IPS-11a (cell line): ENCODE measurements around the gene CCDC69.
"Not testable (repeated sequence)": the region's sequence is repeated elsewhere in the genome, so short reads cannot be mapped to it uniquely, and the experiment has no call there.

ENCODE experiments used
- H3K4me3 ChIP-seq: one replicate; pipeline ENCODE4 v1.5.1; 2013; ENCODE audit warnings: low read depth, low read length, control low read depth

Gene CCDC69

GRCh38 chr5:151196556-151197290 lies 27.2 kb downstream of the CCDC69 start:
- no peak overlapping the region for H3K4me3 ChIP-seq

DNA sequence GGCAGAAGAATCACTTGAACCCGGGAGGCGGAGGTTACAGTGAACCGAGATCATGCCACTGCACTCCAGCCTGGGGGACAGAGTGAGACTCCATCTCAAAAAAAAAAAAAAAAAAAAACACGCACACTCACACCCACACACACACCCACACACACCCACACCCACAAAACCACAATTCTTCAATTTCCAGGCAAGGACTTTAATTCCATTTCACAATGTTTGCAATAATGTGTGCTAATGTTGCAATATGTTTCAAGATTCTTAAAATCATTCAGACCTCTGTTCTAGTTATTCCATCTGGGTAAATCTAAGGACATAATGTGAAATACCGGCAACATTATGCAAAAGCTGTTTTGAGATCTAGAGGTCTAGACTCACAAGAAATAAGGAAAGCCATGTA lies 28.3 kb downstream of the CCDC69 start:
- no peak overlapping the region for H3K4me3 ChIP-seq

- no peak overlapping the region for H3K4me3 ChIP-seq
Observed at GRCh38 chr5:151192626-151193025, 31.3 kb downstream of the CCDC69 start.

DNA sequence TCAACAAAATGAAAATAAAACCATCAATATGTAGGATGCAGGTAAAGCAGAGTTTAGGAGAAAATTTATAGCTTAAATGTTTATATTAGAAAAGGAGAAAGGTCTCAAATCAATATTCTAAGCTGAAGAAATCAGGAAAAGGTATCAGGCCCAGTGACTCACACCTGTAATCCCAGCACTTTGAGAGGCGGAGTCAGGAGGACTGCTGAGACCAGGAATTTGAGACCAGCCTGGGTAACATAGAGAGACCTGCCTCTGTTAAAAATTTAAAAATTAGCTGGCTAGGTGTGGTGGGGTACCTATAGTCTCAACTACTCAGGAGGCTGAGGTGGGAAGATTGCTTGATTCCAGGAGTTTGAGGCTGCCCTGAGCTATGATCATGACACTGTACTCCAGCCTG lies 32.2 kb downstream of the CCDC69 start:
- no peak overlapping the region for H3K4me3 ChIP-seq

DNA sequence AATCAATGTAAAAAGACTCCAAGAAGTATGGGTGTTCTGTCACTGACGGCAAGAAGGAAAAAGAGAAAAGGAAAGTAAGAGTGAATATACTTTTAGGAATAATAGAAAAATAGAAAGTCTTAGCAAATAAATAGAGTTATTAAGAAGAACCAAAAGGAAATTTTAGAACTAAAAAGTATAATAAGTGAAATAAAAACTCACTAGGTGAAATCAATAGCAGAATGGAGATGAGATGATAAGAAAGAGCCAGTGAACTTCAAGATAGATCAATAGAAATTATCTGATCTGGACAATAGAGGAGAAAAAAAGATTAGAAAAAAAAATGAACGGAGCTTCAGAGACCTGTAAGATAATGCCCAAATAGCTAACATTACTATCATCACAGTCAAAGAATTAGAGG lies 34.7 kb downstream of the CCDC69 start:
- no peak overlapping the region for H3K4me3 ChIP-seq

DNA sequence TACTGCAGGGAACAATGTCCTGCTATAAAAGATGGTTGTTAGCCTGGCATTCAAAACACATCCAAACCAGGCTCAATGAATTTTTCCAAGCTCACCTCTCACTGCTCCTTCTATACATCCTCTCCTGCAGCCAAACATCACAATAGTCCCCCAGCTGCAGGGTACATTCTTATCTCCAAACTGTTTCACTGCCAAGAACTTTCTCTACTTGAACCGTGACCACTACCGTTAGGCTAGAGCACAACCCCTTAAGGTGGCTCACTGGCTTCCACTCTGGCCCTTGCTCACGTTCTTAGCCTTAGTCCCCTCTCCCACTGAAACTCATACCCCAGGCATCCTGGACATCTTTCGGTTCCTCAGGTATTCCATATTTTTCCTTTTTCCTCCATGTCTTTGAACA lies 37.4 kb downstream of the CCDC69 start:
- no peak overlapping the region for H3K4me3 ChIP-seq

DNA sequence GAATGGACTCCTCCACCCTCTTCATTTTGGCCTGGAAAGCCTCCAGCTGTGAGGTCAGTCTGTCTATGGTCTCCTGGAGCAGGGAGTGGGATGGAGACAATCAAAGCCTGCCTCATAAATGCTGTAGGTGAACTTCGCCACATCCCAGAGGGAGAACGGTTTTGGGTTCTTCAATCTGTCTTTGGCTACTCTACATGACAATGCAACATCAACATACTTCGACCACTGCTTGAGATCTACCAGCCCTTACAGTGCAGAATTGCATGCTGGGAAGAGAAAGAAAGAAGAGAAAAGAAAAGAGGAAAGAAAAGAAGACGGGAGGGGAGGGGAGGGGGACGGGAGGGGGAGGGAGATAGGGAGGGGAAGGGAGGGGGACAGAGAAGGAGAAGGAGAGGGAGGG lies 37.8 kb downstream of the CCDC69 start:
- no peak overlapping the region for H3K4me3 ChIP-seq

DNA sequence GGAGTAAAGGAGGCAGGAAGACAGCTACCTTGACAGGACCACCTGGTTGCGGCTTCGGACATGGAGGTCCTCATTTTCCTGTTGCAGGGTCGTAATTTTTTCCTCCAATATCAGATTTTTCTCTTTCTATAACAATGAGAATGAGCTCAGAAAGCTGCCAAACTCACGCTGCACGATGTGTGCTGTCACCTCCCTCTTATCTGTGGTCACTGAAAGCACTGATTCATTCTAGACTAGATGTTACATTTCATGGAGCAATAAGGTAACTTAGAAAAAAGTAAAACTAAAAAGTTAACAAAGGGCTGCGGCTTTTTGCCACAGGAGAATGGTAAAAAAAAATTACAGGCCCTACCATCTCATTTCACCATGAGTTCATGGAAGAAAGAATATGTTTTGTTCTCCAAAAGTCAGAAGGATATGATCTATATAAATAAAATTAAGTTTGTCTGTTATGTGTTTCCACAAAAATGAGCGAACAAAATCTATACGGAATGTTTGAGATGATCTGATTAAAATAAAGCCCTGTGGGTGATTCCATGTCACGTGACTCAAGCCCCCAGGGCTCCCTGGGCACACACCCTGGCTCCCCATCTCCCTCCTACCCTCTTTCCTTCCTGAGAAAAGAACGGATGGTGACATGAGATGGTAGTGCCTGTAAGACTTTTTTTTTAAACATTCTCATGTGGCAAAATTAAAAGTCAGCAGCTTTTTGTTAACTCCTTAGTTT lies 39.4 kb downstream of the CCDC69 start:
- H3K4me3 ChIP-seq, result no peak overlapping the region

GRCh38 chr5:151183456-151184245 lies 40.2 kb downstream of the CCDC69 start:
- no peak overlapping the region for H3K4me3 ChIP-seq

DNA sequence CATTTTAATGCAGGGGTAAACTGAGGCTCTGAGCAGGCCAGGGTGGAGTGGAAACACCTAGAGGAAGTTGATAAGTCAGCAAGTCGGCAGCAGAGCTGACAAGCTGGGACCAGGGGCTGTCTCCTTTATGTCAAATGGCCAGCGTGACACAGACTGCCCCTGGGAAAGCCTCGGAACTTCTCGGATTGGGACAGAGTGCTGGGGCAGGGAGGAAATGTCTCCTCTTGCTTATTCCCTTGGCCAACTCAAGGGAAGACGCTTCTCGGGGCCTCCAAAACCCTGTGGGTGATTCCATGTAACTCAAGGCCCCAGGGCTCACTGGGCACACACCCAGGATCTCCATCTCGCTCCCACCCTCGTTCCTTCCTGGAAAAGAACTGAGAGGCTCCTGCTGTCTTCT lies 40.9 kb downstream of the CCDC69 start:
- H3K4me3 ChIP-seq, result no peak overlapping the region

GRCh38 chr5:151182524-151182900 lies 41.4 kb downstream of the CCDC69 start:
- no peak overlapping the region for H3K4me3 ChIP-seq

- H3K4me3 ChIP-seq, result no peak overlapping the region
Observed at GRCh38 chr5:151181818-151182523, 41.9 kb downstream of the CCDC69 start.

- H3K4me3 ChIP-seq, result no peak overlapping the region
Observed at GRCh38 chr5:151180291-151180690, 43.6 kb downstream of the CCDC69 start.

DNA sequence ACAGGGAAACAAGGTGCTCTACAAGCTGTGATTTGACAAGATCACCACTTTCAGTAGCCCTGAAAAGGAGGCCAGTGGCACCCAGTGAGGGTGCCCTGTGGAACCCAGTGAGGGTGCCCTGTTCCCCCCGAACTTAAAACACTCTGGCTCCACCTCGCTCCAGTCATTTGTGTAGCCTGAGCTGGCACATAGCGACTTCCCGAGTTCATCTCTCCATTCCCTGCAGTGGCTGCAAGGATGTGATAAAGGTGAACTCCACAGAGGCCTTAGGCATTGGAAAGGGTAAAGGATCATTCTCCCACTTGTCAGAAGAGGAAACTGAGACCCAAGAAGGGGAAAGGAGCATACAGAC lies 44.4 kb downstream of the CCDC69 start:
- no peak overlapping the region for H3K4me3 ChIP-seq

DNA sequence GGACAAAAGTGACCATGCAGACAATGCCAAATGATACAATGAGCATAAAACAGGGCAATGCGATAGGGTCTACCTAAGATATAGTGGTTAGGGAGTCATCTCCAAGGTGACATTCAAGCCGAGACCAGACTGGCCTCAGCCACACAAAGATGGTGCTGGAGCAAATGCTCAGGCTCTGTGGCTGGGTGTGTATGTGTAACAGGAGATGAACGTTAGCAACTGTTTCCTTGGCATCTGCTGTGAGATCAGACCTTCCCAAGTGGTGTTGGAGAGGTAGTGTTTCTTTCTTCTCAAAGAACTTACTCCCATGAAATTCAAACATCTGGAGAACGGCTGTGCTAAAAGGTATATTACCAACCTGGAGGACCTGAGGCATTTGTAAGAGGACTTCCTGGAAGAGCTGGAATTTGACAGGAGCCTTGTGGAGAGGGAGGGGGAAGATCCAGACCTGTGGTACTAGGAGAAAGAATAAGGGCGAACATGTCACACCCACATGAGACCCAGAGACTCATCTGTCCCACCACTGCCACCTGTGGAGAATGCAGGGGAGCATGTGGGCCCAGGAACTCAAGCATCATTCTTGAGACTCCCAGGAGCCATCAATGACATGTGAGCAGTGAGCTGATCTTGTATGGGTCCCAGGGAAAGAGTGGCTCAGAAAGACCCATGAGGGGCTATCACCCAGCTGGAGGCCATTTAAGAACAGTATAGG lies 45.0 kb downstream of the CCDC69 start:
- no peak overlapping the region for H3K4me3 ChIP-seq

GRCh38 chr5:151178372-151178771 lies 45.5 kb downstream of the CCDC69 start:
- no peak overlapping the region for H3K4me3 ChIP-seq

- H3K4me3 ChIP-seq, result not testable (repeated sequence)
Observed at GRCh38 chr5:151176268-151176667, 47.6 kb downstream of the CCDC69 start.

GRCh38 chr5:151174612-151175101 lies 49.2 kb downstream of the CCDC69 start:
- no peak overlapping the region for H3K4me3 ChIP-seq

- no peak overlapping the region for H3K4me3 ChIP-seq
Observed at GRCh38 chr5:151173711-151174611, 49.9 kb downstream of the CCDC69 start.
